NCI-H1092 treated with DMSO at 0.1 percent for 48 hours (cell line): ENCODE data around the gene RAB11FIP2.

Source experiments
- DNase-seq: peaks from one replicate; lab custom pipeline; 2025; lab: John Stamatoyannopoulos, UW

Gene RAB11FIP2

DNA sequence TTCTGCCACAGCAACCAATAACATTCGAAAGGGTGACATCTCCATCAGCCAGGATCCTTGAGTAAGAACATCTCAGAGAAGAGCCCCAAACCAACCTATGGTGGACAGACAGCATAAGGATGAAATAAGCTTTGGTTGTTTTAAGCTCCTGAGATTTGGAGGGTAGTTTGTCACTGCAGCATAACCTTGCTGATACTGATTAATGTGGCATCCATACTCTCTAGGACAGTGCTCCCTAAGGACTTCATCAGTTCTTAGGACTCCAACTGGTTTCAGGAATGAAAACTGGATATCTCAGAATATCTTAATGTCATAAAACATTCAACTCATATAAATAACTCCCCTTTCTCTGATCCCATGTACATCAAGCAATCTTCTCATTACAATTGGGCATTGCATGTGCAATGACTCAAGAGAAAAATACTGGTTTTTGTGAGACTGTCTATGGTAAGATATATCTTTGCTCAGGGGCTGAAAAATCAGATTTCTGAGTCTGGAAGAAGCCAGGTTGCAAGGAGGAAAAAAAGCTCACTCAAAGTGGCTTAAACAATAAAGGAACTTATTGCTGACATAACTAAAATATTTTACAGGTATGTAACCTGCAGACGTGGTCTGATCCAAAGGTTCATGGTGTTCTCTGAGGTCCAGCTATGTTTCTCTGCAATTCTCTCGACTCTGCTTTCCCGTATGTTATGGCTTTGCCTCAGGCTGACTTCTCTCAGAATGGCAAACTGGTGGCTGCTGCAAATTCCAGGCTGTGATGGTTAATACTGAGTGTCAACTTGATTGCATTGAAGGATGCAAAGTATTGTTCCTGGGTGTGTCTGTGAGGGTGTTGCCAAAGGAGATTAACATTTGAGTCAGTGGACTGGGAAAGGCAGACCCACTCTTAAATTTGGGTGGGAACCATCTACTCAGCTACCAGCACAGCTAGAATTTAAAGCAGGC, 65.7 kb downstream of the RAB11FIP2 start:
- DNase-seq, result no peak

DNA sequence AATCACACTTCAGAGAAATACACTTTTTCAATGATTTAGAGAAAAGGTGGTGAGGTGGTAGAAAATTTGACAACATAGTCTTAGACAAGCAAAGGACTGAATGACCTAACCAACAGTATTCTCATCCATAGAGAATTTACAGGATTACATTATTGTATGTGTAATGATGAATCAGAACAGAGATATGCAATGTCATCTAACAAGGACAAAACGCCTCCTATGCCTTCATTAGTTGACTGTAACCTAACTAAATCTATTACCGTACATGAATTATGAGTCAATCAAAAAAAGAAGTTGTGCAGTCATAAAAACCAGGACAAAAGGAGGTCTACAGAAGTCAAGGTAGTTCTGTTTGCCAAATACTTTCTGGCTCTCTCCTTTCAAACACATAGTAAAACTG, 66.5 kb downstream of the RAB11FIP2 start:
- no peak for DNase-seq

DNA sequence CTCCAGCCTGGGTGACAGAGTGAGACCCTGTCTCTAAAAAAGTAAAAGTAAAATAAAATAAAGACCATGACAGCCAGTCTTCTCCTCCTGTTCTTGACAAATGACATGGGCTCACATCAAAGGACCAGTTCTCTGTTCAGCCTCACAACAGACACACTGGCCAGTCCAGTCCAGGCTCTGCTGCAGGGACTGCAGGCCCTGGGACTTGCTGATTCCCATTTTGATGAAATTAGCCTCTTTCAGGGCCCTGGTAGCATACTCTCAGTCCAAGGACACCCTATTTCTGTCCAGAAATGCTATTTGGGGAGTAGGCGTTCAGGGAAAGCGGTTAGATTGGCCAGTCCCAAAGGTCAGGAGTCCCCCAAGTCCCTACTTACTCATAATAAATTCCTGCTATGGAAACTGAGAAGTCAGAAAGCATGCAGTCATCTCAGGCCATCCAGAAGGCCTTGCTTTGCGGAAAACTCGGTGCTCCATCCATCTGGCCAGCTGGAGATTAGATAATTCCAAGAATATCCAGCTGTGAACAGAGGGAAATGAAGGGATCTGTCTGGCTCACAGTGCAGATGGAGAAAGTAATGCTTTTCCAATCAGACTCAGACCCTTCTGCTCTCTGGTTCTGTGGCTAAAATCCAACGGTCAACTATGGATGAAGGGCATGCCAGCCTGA, 74.4 kb downstream of the RAB11FIP2 start:
- no peak for DNase-seq

DNA sequence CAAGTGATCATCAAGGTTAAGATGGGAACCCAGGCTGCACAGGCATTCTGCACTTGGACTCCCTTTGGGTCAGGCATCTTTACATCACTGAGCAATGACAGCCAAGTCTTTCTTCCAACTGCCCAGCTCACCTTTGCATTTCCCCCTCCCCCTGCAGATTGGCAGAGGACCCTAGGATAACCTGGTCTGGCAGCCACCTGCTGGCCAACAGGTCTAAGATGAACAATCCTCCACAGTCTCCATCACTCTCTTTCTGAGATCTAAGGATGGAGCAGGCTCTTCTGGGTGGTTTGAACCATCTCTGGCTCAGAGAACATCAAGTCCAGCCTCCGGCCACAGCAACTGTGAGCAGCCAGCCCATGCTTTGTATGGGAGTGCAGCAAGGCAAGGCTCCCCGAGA, 75.8 kb downstream of the RAB11FIP2 start:
- DNase-seq, result no peak

DNA sequence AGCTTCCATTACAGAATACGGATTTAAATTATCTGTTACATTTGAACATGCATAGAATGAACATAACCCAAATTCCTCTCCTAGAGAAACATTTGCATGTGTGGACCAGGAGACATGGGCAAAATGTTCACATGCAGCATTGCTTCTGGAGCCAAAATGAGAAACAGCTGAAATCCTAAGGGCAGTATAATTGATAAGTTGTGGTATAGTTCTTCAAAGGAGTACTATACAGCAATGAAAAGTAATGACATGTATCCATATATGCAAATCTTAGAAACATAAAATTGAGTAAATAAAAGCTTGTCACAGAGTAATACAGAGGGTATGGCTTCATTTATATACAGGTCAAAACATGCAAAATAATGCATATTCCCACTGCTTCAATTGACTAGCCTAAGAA, 77.1 kb downstream of the RAB11FIP2 start:
- no peak for DNase-seq

DNA sequence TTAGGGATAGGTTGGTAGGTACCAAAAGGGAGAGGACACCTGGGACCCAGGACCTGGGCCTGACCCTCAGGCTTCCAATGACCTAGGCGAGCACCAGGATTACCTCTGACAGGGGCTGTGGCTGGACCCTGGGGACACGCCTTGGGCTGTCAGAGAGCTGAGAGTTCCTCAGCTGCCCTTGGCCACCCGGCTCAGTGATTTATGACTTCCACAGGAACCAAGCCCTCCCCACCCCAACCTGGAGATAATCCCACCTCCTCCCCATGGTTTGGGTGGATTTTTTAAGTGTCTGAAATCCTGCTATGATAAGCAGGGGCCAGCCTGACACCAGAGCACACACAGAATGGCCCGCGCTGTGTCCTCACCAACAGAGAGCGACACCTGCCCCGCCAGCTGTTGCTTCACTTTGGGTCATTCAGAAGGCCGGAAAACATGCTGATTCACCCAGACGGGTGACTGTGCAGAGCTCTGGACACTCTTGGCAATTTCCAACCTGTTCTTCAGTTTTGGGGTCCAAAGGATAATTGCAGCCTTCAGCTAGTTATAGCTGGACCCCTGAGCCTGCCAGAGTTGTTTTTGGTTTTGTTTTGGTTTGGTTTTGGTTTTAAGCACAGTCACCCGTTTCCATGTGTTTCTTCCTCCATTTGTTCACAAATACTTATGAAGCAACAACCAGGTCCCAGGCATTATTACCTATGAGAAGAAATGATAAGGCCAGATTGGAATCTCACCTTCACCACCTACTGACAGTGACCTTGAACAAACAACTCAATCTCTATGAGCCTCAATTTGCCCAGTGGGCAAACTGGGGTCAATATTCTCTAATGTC, 78.2 kb downstream of the RAB11FIP2 start:
- DNase-seq, result no peak

DNA sequence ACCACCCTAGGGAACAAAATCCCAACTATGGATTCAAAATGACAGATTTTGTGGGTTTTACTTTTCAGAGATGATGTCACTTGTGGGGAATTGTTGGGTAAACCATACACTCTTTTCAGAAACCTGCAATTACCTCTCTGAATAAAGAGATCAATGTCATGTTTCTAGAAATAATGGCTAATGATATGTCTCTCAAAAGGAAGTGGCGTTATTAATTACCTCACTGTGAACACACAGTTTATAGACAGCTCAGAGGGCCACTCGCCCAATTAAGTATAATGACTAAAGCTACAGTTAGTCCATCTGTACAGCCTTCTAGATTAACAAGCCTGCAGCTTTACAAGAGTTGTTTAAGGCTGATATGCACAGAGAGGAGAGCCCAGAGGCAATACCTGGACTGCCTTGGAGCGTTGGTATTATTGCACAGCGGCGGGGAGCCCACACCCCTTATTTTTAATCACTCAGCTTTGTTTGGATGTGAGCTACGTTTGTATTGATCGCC, 79.5 kb downstream of the RAB11FIP2 start:
- DNase-seq, result peak; percentile 6

DNA sequence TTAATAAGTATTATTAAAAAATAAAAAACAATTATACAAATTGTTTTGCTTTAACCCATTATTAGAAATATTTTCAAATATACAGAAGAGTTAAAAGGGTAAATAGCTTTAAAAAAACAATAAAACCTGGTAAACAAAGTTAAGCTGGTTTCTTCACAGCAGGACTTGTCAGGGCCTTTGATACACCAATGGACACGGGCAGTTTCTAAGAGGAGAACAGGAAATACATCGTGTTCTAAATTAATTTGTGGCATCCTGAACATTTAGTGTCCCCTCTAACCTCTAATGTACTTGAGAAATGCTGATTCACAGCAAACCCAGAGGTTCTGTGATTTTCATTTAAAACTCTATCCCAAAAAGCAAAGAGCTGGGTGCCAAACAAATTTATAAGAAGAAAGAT, 80.8 kb downstream of the RAB11FIP2 start:
- DNase-seq, result no peak

DNA sequence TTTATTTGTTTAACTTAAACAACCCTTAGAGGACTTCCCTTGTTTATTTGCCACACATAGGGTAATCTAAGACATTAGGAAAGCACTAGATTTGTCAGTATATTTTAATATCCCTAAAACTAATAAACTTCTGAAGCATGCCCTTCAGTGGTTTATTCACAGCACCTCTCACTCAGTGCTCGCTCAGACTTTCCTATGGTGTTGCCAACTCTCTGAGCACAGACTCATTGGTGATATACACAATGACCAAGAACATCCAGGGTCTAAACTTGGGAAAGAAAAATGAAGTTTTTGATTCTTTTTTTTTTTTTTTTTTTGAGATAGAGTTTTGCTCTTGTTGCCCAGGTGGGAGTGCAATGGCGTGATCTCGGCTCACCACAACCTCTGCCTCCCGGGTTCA, 82.2 kb downstream of the RAB11FIP2 start:
- no peak for DNase-seq

DNA sequence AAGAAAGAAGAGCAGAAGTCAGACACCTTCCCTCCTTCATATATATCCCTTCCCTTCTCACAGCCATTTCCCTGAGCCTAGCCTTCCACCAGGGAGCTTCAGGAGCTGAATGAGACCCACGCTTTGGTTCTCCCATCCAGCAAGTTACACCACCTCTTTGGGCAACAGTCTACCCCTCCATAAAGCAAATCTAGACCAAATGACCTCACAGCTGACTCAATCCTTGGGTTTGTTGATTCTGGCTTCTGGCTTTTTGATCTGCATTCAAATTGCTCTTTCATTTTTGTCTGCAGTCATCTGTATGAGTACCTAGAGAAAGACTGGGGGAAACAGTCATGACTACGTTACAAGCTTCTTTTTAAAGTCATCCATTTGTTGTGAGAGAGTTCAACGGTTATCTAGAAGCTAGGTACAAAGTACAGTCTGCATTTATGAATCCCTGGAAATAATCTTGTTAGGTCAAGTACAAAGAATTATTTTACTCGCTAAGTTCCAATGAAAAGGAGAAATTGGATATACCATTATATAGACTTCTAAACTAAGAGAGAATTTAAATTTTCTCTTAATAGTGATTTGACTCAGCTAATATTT, 86.3 kb downstream of the RAB11FIP2 start:
- no peak for DNase-seq

DNA sequence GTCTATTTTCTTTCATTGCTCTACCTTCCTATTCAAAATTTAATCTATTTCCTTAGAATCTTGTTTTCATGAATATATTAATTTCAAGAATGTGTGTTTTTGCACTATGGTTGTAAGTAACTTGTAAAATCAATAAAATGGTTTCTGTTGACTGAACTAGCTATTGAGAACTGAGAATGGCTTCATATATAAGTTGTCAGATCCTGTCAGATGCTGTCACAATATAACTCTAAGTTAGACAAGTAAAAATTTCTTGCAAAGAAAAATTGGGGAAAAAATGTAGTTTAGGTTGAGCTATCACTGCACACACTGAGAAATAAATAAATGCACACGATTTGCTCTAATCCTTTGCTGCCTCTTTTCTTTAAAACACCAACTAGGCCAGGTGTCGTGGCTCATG, 89.8 kb downstream of the RAB11FIP2 start:
- no peak for DNase-seq

DNA sequence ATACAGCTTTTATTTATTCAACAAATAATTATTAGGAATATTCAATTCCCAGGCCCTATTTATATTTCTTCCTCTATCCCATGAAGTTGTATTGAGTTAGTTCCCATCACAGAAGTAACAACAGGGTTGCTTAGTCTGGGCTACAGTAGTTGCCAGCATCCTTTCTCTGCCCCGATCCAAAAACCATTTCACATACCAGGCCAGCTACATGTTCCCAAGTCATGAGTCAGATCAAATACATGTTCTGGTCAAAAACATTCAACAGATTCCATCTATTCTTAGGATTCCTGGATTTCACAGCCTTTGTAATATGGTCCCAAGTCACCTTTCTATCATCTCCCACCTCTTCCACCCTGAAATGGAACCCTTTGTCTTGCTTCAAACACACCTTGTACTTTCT, 91.6 kb downstream of the RAB11FIP2 start:
- DNase-seq, result no peak
